H1 (cell line): ENCODE results near the gene HOXC11.
A peak's percentile ranks its signal among the peaks of the same experiment; 100 is the strongest.

ENCODE experiments used
- ASH2L ChIP-seq: fragments of 200-600, 300-600 bp; sonication (generic); IDR thresholded peaks from one replicate; pipeline ENCODE4 v1.7.1; 2017; ENCODE audit warnings: low read length
- EGR1 ChIP-seq: IDR thresholded peaks from 2 replicates; pipeline ENCODE4 v1.6.1; 2011; ENCODE audit warnings: low read depth, low read length, borderline replicate concordance
- EP300 ChIP-seq, 2 experiments: IDR thresholded peaks; 1 replicate in 1 of 2; 2 replicates in 1 of 2; pipeline ENCODE4 v1.6.1; 2011 to 2012; ENCODE audit warnings: low read depth in 2 of 2, low read length in 2 of 2, mild to moderate bottlenecking in 2 of 2, borderline replicate concordance in 1 of 2, inconsistent platforms in 1 of 2, moderate library complexity in 1 of 2
- POLR2A ChIP-seq, 2 experiments: IDR thresholded peaks; 1 replicate in 1 of 2; 2 replicates in 1 of 2; pipeline ENCODE4 v1.6.1; 2011; ENCODE audit warnings: low read depth in 2 of 2, low read length in 2 of 2, mild to moderate bottlenecking in 2 of 2; ENCODE audit errors: control extremely low read depth in 1 of 2
- POLR2AphosphoS5 ChIP-seq: IDR thresholded peaks from 2 replicates; pipeline ENCODE4 v1.6.1; 2011; ENCODE audit warnings: low read depth, low read length
- RFX5 ChIP-seq: IDR thresholded peaks from 2 replicates; pipeline ENCODE4 v1.6.1; 2011; ENCODE audit warnings: low read depth, low read length, improper control_type of control experiment, borderline replicate concordance
- RXRA ChIP-seq: IDR thresholded peaks from 2 replicates; pipeline ENCODE4 v1.6.1; 2011; ENCODE audit warnings: low read depth, mild to moderate bottlenecking, low read length, moderate library complexity; ENCODE audit not compliant: insufficient read depth
- SAP30 ChIP-seq: fragments of 300-600 bp; sonication (generic); IDR thresholded peaks from 2 replicates; pipeline ENCODE4 v1.7.1; 2012; ENCODE audit warnings: low read length, moderate library complexity, mild to moderate bottlenecking, inconsistent platforms; ENCODE audit not compliant: insufficient read depth, insufficient replicate concordance
- SUZ12 ChIP-seq: fragments of 200-600 bp; sonication (generic); IDR thresholded peaks from 2 replicates; pipeline ENCODE4 v1.6.1; 2012; ENCODE audit warnings: mild to moderate bottlenecking, inconsistent platforms, low read length, moderate library complexity, mixed read lengths
- TF ChIP-seq, protein P1 (sequence below), 3 experiments: IDR thresholded peaks; 1 replicate in 2 of 3; 2 replicates in 1 of 3; pipeline versions ENCODE4 v1.5.1 to v1.6.1; 2011; ENCODE audit warnings: low read length in 3 of 3, mild to moderate bottlenecking in 3 of 3, inconsistent platforms in 2 of 3, low read depth in 1 of 3, moderate library complexity in 1 of 3; ENCODE audit not compliant: insufficient read depth in 1 of 3; ENCODE audit errors: control extremely low read depth in 1 of 3
- TF ChIP-seq, protein P2 (sequence below): IDR thresholded peaks from 2 replicates; pipeline ENCODE4 v1.6.1; 2012; ENCODE audit warnings: low read length, inconsistent platforms
- TF ChIP-seq, protein P3 (sequence below): IDR thresholded peaks from 2 replicates; pipeline ENCODE4 v1.6.1; 2012; ENCODE audit warnings: inconsistent platforms

DNA sequence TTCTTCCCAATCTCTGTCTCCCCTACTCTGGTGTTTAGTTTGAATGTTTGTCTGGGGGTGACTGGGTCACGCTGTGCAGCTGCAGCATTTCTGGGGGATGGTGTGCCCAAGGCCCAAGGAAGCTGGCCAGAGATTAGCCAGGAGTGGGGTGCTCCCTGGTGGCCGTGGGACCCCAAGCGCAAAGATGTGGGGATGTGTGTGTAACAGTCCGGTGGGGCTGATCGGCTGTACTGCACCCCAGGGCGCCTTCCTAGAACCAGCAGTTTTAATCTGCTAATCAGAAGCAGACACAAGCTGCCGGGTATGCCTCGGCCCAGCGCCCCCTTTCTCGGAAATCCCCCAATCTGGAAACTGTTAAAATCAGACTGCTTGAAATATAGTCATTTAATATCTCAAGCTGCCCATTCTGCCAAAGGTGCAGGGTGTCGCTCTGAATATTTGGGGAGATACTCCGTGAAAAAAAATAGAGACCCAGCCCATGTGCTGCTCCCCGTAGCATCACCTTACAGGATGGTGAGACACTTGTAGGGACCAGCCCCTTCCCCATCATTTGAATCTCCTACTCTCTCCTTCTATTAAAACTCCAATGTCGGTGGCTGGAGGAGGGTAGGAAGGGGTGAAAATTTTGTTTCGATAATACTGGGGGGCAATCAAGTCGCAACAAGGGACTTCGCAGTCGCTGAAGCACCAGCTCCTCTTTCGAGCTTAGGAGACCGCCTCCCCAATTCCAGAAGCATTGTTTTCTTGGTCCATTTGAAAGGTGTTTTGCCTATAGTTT is 31.3 kb downstream of the HOXC11 start:
- TF ChIP-seq, protein P1, sequence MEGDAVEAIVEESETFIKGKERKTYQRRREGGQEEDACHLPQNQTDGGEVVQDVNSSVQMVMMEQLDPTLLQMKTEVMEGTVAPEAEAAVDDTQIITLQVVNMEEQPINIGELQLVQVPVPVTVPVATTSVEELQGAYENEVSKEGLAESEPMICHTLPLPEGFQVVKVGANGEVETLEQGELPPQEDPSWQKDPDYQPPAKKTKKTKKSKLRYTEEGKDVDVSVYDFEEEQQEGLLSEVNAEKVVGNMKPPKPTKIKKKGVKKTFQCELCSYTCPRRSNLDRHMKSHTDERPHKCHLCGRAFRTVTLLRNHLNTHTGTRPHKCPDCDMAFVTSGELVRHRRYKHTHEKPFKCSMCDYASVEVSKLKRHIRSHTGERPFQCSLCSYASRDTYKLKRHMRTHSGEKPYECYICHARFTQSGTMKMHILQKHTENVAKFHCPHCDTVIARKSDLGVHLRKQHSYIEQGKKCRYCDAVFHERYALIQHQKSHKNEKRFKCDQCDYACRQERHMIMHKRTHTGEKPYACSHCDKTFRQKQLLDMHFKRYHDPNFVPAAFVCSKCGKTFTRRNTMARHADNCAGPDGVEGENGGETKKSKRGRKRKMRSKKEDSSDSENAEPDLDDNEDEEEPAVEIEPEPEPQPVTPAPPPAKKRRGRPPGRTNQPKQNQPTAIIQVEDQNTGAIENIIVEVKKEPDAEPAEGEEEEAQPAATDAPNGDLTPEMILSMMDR (IDR thresholded peaks at IDR 0.05; ENCODE audit: control extremely low read depth in 1 of 3, insufficient read depth in 1 of 3, low read depth in 1 of 3, low read length in 3 of 3): no peak
- TF ChIP-seq POLR2A (IDR thresholded peaks at IDR 0.05; ENCODE audit: control extremely low read depth in 1 of 2, low read depth in 2 of 2, low read length in 2 of 2): no peak
- no peak for TF ChIP-seq ASH2L
- TF ChIP-seq RXRA: no peak
- TF ChIP-seq POLR2AphosphoS5: no peak
- TF ChIP-seq, protein P2, sequence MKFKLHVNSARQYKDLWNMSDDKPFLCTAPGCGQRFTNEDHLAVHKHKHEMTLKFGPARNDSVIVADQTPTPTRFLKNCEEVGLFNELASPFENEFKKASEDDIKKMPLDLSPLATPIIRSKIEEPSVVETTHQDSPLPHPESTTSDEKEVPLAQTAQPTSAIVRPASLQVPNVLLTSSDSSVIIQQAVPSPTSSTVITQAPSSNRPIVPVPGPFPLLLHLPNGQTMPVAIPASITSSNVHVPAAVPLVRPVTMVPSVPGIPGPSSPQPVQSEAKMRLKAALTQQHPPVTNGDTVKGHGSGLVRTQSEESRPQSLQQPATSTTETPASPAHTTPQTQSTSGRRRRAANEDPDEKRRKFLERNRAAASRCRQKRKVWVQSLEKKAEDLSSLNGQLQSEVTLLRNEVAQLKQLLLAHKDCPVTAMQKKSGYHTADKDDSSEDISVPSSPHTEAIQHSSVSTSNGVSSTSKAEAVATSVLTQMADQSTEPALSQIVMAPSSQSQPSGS: no peak
- TF ChIP-seq EP300 (IDR thresholded peaks at IDR 0.05; ENCODE audit: borderline replicate concordance in 1 of 2, low read depth in 2 of 2, low read length in 2 of 2): no peak
- no peak for TF ChIP-seq EGR1
- TF ChIP-seq, protein P3, sequence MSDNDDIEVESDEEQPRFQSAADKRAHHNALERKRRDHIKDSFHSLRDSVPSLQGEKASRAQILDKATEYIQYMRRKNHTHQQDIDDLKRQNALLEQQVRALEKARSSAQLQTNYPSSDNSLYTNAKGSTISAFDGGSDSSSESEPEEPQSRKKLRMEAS: no peak
- TF ChIP-seq SAP30: no peak
- no peak for TF ChIP-seq RFX5
- TF ChIP-seq SUZ12: peak; percentile 93
